ENCODE measurements around the gene CPA2.

CPA2 gene

GRCh38 chr7:130254555-130254954 lies 12.1 kb upstream of the CPA2 start:
- no peak for DNase-seq (ENCODE audit: low read depth)

GRCh38 chr7:130256704-130257103 lies 10.0 kb upstream of the CPA2 start:
- no peak for DNase-seq (ENCODE audit: low read depth)

- no peak for DNase-seq (ENCODE audit: low read depth)
Observed at GRCh38 chr7:130258494-130259078, 8.1 kb upstream of the CPA2 start.

GRCh38 chr7:130262448-130262847 lies 4.2 kb upstream of the CPA2 start:
- no peak for DNase-seq (ENCODE audit: low read depth)

GRCh38 chr7:130263130-130263529 lies 3.5 kb upstream of the CPA2 start:
- DNase-seq (ENCODE audit: low read depth): no peak

GRCh38 chr7:130266961-130267321 lies 278 bp downstream of the CPA2 start:
- DNase-seq (ENCODE audit: low read depth): no peak

GRCh38 chr7:130268463-130269317 lies 2.0 kb downstream of the CPA2 start:
- no peak for DNase-seq (ENCODE audit: low read depth)

- DNase-seq (ENCODE audit: low read depth): no peak
Observed at GRCh38 chr7:130269318-130269694, 2.6 kb downstream of the CPA2 start.

- DNase-seq (ENCODE audit: low read depth): no peak
Observed at GRCh38 chr7:130270947-130271800, 4.5 kb downstream of the CPA2 start.

- DNase-seq (ENCODE audit: low read depth): no peak
Observed at GRCh38 chr7:130272381-130273080, 5.9 kb downstream of the CPA2 start.

GRCh38 chr7:130273081-130273932 lies 6.6 kb downstream of the CPA2 start:
- DNase-seq (ENCODE audit: low read depth): peak; percentile 27

- peak; percentile 51 for DNase-seq (ENCODE audit: low read depth)
Observed at GRCh38 chr7:130273933-130274255, 7.2 kb downstream of the CPA2 start.

GRCh38 chr7:130274296-130274695 lies 7.6 kb downstream of the CPA2 start:
- DNase-seq (ENCODE audit: low read depth): no peak

- DNase-seq (ENCODE audit: low read depth): no peak
Observed at GRCh38 chr7:130274983-130275591, 8.4 kb downstream of the CPA2 start.

- peak; percentile 15 for DNase-seq (ENCODE audit: low read depth)
Observed at GRCh38 chr7:130275826-130276297, 9.2 kb downstream of the CPA2 start.

GRCh38 chr7:130276796-130277762 lies 10.4 kb downstream of the CPA2 start:
- DNase-seq (ENCODE audit: low read depth): peak; percentile 66

GRCh38 chr7:130277763-130278643 lies 11.3 kb downstream of the CPA2 start:
- peak; percentile 76 for DNase-seq (ENCODE audit: low read depth)

- DNase-seq (ENCODE audit: low read depth): peak; percentile 86
Observed at GRCh38 chr7:130278860-130279259, 12.2 kb downstream of the CPA2 start.

- no peak for DNase-seq (ENCODE audit: low read depth)
Observed at GRCh38 chr7:130279286-130279685, 12.6 kb downstream of the CPA2 start.
